Activated CD4-positive, alpha-beta T cell treated with anti-CD3 and anti-CD28 coated beads, Interleukin-10, Interleukin-2, amounts not matched to agents 100 ng/mL and 50 ng/mL, durations not matched to agents 16 hours and 8 hours (primary cell): Measurements from ENCODE around the gene APOBEC3H.
A peak's percentile ranks its signal among the peaks of the same experiment; 100 is the strongest.

ENCODE experiments used
- DNase-seq: peaks from one replicate; pipeline ENCODE4 v3.0.0-alpha.2; 2020

The APOBEC3H gene

DNA sequence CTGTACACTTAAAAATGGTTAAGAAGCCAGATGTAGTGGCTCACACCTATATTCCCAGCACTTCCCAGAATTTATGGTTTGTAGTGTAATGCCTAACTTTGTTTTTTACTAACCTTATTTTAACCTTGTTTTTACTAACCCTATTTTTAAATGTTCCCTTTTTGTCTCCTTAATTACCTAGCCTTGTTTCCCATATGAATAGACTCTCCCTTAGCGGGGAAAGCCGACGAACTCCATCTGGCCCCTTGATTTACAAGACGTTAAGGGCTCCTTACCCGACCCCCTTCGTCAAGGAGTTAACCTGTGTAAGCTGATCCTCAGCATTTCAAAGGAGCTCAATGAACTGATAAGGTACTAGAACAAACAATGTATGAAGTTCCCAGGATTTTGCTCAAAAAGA, 17.1 kb downstream of the APOBEC3H start:
- DNase-seq = no peak

DNA sequence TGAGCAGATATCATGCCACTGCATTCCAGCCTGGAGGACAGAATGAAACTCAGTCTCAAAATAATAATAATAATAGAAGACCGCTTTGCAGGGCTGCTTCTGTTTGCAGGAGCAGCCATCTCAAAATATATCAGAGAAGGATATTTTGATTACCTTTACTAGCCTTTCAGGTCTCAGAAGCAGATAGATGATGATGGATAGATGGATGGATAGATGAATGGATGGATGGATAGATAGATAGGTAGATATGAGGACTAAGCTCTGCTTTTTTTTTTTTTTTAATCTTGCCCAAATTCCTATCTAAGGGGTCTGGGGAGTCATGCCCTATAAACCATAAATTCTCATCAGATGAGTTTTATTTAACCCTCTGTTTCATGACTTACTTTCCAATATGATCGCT, 18.5 kb downstream of the APOBEC3H start:
- no peak for DNase-seq

GRCh38 chr22:39115977-39116621, 19.1 kb downstream of the APOBEC3H start:
- peak; percentile 50 for DNase-seq

- DNase-seq = peak; percentile 94
These were observed 20.6 kb downstream of the APOBEC3H start for GRCh38 chr22:39117585-39118191.

DNA sequence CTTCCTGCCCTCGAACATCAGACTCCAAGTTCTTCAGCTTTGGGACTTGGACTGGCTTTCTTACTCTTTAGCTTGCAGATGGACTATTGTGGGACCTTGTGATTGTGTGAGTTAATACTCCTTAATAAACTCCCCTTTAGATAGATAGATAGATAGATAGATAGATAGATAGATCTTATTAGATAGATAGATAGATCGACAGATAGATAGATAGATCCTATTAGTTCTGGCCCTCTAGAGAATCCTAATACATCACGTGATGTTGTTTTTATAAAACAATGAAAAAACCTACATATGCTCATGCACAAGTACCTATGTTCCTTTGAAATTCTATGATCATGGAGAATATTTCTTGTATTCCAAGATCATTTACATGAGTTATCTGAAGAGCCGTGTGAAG, 23.9 kb downstream of the APOBEC3H start:
- no peak for DNase-seq

DNA sequence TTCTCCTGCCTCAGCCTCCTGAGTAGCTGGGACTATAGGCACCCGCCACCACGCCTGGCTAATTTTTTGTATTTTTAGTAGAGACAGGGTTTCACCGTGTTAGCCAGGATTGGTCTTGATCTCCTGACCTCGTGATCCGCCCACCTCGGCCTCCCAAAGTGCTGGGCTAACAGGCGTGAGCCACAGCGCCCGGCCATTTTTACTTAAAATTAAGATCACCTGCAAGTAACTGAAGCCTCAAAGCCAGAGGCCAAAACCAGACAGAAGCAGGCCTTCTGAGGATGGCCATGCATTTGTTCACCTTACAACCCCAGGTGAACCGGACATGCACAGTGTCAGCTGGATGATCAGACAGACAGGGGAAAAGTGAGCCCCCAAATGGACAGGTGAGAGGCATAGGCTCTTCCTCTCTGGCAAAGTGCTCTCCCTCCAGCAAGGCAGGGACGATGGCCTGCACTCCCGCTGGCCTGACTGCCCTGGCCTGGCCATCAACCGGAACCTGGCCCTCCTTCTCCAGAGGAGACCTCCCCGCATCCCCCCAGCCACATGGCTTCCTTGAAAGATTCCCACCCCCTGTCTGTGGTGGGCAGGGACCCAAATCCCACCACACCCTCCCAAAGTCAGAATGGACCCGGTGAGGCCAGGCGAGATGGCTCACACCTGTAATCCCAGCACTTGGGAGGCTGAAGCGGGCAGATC, 25.9 kb downstream of the APOBEC3H start:
- DNase-seq = no peak

DNA sequence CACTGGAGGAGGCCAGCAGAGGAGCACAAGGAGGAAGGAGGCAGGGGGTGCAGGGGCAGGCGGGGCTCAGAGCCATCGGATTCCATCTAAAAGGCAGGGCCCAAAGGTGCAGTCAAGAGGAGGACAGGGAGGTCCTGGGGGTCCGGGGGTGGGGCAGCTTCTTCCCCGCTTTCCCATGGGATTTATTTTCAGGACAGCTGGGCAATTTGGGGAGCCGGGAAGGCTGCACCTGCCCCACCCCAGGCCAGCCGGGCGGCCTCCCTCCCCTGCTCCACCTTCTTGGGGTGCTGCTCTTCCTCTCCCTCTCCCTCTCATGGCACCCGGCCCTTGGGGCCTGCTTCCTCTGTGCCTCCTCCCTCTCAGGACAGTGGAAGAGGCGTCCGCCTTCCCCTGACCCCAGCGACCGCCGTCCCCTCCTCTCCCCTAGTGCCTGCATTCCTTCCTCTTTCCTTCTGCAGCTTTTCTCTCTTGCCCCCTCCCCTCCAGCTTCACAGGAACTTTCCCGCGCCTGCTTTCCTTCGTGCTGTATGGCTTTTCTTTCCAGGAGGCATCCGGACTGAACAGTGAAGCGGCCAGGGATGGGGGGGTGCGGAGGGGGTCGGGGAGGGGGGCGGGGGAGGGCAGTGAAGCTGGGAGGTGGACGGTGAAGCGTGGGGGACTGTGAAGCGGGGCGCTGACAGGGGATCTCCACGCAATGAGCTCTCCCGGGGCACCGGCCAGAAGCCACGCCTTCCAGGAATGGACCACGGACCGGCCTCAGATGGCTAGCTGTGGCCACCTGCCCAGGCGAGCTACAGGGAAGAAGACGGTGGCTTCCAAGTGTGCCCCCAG, 26.9 kb downstream of the APOBEC3H start:
- DNase-seq = no peak

DNA sequence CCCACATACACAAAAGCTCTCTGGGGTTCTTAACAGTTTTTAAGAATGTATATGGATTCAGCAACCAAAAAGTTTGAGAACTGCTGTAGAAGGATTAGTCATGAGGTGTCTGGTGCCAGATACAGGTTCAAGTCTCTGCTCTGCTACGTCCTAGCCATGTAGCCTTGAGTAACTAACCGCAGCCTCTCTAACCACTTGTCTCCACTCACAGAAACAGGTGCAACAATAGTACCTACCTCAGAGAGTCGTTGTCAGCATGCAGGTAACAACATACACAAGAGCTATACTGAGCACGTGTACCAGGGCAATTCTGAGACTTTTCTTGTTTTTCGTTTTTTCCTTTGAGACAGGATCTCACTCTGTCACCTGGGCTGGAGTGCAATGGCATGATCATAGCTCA, 28.6 kb downstream of the APOBEC3H start:
- no peak for DNase-seq

DNA sequence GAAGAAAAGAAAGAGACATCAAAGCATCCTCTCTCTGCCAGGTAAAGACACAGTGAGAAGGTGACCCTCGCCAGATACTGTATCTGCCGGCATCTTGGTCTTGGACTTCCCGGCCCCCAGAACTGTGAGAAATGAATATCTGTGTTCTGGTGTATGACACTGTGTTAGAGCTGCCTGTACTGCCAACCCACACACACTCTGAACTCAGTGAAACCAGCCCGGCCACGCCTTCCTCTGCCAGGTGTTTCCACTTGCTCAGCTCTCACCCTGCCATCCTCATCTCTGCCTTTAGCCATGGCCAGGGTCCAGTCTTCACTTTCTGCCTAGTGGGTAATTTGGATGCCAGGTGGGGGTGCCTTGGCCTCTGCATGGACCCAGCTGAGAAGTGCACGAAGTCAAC, 31.5 kb downstream of the APOBEC3H start:
- no peak for DNase-seq

- no peak for DNase-seq
These were observed 32.0 kb downstream of the APOBEC3H start for GRCh38 chr22:39129081-39129480.

DNA sequence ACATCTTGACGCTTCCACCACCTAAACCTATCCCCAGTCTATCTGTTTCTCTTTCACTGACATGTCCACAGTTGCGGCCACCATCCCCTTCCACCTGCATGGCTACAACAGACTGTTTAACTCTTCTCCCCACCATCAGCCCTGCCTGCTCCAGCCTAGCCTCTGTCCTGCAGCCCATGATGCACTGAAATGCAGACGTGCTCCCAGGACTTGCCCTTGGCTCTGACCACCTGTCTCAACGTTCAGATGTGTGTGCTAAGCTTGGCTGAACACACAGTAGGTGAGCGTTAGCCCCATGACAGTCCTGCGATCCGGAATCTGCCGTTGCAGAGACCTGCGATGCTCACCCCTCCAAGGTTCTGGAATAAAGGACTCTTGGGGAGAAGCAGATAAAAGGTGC, 32.7 kb downstream of the APOBEC3H start:
- no peak for DNase-seq

DNA sequence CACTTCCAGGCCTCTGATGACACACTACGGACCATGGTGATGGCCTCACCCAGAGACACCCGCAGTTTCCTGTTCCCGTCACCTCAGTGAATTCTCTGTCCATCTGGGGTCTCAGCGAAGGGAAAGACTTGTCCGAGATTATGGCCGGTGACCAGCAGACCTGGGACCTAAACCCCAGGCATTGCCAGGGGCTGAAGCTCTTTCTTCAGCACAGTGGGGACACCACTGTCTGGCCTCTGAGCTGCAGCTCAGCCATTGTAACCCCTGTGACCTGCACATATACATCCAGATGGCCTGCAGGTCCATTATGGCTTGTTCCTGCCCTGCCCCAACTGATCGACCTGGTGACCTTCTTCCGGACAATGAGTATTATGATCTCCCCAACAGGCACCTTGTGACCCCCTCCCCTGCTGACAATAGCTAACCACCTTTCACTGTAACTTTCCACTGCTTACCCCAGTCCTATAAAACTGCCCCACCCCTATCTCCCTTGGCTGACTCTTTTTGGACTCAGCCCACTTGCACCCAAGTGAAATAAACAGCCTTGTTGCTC, 33.2 kb downstream of the APOBEC3H start:
- no peak for DNase-seq

GRCh38 chr22:39130892-39131855, 34.1 kb downstream of the APOBEC3H start:
- no peak for DNase-seq

GRCh38 chr22:39132281-39132680, 35.2 kb downstream of the APOBEC3H start:
- no peak for DNase-seq

DNA sequence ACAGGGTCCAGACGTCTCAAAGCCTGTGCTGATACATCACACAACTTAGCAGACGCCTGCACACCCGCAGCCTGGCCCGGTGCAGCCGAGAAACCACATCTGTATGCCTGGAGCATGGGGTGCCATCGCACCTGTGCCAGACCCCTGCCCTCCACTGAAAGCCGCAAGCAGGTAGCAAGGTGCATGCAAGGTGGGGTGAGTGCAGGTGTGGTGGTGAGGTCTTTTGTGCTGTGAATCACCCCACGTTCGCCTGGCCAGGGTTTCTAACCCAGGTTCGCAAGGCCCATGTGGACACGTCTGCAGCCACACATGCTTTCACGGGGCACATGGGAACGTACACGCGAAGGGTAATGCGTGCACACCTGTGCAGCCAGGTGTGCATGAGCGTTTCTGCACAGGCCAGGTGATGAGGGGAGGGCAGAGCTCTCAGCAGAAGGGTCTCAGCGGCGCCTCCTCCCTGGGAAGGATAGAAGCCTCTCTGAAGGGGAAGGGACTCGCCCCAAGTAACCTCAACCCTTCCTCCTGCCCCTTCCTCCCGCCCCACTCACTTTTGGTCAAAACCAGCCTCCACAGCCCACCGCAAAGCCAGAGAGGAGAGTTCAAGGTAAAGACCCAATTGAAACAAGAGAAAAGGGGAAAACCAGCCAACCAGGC, 36.0 kb downstream of the APOBEC3H start:
- no peak for DNase-seq

DNA sequence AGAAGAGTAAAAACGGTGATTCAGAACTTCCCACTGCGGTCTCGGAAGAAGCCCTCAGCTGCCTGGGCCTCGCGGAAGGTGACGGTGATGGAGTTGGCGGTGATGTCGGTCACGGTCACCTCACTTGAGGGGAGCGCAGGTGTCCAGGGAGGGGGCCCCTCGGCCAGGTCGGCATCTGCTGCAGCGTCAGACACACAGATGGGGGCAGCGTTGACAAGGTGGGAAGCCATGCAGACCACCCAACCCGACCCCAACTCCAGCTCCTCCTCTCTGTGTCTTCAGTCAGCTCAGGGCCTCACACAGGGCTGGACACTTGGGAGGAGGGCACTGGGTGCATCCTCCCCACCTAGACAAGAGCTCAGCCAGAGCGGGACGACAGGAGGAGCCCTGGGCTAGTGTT, 36.8 kb downstream of the APOBEC3H start:
- DNase-seq = no peak

GRCh38 chr22:39134366-39135091, 37.5 kb downstream of the APOBEC3H start:
- no peak for DNase-seq

- DNase-seq = peak; percentile 47
These were observed 38.2 kb downstream of the APOBEC3H start for GRCh38 chr22:39135092-39135896.

DNA sequence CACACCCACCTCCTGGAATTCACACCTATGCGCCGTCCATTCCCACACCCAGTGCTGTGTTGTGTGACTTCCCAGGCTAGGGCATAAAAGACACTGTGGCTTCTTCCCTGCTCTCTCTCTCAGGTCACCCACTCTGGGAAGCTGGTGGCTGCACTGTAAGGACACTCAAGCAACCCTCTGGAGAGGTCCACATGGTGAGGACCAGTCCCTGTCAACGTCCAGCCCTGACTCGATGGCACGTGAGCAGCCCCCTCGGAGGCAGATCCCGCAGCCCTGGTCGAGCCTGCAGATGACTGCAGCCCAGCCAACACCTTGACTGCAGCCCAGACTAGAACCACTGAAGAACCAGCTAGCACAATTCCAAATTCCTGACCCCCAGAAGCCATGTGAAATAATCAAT, 39.3 kb downstream of the APOBEC3H start:
- no peak for DNase-seq
